Activated T-cell treated with anti-CD3 and anti-CD28 coated beads for 1 hour (primary cell): Measurements from ENCODE around the gene MXRA8.
"Not testable (repeated sequence)": the region's sequence is repeated elsewhere in the genome, so short reads cannot be mapped to it uniquely, and the experiment has no call there.

Source experiments
- DNase-seq: peaks from one replicate; pipeline ENCODE4 v3.0.0-alpha.2; 2020; ENCODE audit warnings: low read depth

The MXRA8 gene

GRCh38 chr1:1320666-1321448, 37.5 kb downstream of the MXRA8 start:
- no peak for DNase-seq

DNA sequence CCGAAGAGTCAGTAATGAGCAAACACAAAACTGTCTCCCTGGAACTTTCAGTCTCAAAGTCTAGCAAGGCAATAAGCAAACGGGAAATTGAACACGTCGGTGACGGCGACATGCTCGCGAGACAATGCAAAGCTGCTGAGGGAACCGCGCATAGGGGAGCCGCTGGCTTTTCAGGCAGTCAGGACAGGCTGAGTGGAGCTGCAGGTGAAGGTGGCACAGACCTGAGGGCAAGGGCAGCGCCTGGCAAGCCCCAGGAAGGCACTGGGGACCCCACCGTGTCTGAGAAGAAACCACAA, 38.8 kb downstream of the MXRA8 start:
- no peak for DNase-seq

DNA sequence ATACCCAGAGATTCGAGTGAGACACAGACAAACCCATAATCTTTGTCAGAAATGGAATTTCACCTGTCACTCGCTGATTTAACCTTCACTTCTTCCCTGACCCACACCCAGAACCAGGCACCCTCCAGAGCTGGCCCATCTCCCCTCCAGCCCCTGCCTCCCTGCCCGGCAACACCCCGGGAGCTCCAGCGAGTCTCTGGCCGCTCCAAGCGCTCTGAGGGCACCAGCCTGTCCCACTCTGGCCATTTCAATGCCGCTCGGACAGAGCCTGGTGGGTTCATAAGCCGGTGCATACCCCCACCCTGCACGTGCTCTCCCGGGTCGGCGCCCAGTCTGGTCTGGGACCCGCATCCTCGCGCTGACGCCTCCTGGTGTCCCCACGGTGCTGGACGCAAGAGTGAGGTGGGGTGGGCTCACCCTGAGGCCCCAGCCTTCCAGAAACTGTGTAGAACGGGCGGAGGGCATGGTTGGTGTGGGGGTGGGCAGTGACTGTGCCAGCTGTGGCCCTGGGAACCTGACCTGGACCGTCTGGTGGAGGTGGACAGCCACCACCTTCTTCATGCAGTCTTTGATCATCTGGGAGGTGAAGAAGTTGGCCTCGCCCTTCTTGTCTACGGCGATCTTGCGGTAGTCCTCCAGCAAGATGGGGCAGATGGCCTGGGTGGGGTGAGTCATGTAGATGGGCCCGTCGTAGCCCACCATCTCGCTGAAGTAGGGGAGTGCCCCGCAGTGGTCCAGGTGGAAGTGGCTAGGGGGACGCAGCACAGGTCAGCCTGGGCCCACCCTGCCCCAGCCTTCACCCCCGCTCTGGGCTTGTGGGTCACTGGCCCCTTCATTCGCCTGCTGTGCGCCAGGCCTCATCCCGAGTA, 39.3 kb downstream of the MXRA8 start:
- DNase-seq = no peak

DNA sequence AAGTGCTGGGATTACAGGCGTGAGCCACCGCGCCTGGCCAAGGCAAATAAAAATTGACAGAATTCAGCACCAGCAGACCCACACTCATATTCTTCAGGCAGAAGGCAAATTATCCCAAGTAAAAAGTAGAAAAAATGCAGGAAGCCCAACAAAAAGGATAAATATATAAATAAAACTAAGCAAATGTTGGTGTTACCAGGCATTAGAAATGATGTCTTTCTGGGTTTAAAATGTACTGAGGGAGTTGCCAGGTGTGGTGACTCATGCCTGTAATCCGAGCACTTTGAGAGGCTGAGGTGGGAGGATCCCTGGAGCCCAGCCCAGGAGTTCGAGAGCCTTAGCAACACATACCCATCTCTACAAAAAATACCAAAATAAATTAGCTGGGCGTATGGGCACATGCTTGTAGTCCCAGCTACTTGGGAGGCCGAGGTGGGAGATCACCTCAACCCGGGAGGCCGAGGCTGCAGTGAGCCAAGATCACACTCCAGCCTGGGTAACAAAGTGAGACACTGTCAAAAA, 40.2 kb downstream of the MXRA8 start:
- DNase-seq = no peak

- DNase-seq = no peak
Observed at GRCh38 chr1:1317420-1317819, 40.9 kb downstream of the MXRA8 start.

- not testable (repeated sequence) for DNase-seq
Observed at GRCh38 chr1:1316199-1316598, 42.2 kb downstream of the MXRA8 start.

- no peak for DNase-seq
Observed at GRCh38 chr1:1315435-1315954, 42.9 kb downstream of the MXRA8 start.

DNA sequence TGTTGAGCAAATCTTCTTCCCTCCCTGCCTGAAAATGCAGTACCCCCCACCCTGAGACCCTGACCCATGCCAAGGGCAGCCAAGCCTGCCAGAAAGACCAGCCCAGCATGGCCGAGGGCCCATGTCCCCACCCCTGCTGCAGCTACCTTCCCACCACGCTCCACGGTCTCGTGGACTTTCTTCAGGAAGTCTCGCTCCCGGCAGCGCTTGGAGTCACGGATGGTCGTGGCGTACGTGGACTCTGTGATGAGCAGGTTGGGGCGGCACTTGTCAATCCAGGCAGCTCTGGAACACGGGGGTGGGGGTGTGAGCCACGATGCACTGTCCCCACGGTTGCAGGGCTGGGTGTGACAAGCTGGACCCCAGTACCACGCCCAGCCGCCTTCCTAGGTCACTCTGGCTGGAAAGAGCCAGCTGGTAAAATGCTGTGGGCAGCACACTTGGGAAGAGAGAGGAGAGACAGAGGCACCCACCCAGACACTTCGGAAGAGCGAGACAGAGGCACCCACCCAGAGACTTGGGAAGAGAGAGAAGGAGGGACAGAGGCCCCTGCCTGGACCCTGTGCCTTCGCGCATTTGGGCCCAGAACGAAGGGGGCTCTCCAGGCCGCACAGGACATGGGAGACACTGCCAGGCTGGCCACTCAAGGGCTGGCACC, 43.5 kb downstream of the MXRA8 start:
- DNase-seq = no peak

- DNase-seq = no peak
Observed at GRCh38 chr1:1314237-1314586, 44.1 kb downstream of the MXRA8 start.

DNA sequence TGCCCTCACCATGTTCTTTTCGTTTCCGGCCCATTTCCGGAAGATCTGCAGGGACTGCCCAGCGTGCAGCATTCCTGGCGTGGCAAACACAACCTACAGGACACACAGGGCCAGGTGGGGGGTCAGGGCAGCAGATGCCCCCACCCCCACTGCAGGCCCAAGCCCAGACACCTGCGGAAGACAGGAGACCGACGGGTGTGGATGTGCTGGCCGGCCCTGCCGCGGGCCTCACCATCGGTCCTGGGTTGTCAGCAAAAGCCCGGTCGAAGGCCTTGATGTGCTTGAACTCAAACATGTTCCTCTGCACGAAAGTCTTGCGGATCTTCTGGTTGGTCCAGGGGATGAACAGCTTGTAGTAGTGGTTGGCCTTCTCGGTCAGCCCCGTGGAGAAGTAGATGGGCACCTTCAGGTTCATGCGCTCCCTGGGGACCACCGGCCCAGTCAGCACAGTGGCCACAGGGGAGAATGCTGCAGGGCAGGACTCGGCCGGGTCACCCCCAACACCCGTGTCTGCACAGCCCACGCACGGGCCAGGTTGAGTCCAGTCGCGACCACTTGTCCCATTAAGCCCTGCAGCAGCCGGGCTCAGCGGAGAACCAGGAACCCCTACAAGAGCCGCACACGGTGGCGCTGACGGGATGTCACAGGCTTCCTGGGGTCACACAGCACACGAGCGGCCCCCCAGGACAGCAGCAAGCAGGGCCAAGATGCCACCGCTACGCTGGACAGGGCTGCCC, 44.7 kb downstream of the MXRA8 start:
- no peak for DNase-seq

DNA sequence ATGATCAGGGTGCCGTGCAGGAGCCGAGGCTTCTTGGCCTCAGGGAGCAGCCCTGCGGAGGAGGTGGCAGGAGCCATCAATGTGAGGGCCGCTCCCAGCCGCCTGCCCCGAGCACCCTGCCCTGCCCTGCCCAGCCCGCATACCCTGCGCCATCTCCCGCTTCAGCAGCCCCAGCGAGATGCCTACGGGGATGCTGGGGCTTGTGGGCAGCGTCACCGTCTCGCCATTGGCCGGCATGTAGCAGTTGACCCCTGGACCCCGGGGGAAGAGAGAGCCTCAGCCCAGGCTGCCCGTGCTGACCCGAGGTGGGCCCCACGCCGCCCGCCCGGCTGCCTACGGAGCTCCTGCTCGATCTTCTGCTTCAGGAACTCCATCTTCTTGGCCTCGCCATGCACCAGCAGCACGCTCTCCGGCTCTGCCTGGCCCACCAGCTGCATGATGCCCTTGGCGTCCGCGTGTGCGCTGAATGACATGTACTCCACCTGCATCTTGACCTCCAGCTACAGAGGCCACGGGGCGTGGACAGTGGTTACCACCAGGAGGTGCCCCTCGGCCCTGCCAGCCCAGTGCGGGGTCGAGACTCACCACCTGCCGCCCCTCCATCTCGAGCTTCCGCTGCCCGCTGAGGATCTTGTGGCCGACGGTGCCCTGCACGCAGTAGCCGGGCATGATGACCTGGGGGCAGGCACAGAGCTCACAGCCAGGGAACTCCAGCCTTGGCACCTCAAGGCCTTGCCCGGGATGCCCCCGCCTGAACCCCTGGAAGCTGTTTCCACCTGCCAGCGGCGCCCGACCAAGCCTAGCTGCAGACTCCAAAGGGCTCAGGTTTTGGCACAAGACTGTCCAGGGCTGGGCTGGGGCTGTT, 45.7 kb downstream of the MXRA8 start:
- DNase-seq = no peak

DNA sequence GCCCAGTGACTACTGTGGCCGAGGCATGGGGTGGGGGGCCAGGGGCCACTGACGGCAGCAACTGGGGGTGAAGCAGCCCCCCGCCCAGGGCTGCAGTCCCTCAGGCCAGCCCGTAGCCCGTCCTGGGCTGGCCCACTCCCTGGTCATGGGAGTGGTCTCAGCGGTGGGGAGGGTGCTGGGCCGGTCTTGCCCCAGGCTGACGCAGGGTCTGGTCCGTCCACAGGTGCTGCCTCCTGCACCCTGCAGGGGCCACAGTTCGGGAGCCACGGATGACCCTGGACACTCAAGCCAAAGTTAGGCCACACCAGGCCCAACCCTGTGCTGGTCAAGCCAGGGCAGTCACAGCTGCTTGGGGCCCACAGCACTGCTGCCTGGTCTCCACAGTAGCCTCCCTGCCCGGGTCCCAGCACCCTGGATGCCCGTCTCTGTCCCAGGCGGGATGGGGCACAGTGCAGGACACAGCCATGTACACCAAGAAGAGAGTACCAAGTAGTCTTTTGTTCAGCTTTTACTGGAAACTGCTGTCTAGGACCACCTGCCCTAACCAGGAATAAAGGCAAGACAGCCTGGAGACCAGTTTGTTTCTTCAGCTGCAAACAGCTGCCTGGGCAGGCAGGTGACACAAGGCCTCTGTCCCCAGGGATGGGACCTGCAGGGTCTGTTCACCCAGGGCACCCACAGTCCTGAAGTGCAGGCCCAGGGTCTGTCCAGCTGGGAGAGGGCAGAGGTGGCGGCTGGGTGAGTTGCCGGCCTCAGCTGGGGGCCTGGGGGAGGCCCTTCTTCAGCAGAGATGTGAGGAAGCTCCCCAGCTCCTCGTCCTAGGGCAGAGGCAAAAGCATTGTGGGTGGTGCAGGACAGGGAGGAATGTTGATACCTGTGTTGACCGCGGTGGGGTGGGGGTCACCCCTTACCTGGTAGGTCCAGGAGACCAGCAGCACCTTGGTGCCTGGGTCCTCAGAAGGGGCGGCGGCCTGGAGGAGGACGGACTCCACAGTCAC, 46.9 kb downstream of the MXRA8 start:
- DNase-seq = no peak

- no peak for DNase-seq
Observed at GRCh38 chr1:1310476-1311053, 47.8 kb downstream of the MXRA8 start.

DNA sequence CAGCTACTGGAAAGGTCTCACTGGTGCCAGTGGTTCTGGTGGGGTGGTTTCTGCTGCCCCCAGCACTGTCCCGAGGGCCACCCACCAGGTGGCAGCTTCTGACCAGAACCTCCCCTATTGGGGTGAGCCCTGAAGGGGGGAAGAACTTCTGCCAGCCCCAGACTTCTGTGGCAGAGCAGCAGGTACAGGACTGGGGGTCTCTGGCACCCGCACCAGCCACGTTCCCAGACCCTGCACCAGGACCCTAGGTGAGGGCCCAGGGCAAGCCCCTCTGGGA, 48.3 kb downstream of the MXRA8 start:
- no peak for DNase-seq

DNA sequence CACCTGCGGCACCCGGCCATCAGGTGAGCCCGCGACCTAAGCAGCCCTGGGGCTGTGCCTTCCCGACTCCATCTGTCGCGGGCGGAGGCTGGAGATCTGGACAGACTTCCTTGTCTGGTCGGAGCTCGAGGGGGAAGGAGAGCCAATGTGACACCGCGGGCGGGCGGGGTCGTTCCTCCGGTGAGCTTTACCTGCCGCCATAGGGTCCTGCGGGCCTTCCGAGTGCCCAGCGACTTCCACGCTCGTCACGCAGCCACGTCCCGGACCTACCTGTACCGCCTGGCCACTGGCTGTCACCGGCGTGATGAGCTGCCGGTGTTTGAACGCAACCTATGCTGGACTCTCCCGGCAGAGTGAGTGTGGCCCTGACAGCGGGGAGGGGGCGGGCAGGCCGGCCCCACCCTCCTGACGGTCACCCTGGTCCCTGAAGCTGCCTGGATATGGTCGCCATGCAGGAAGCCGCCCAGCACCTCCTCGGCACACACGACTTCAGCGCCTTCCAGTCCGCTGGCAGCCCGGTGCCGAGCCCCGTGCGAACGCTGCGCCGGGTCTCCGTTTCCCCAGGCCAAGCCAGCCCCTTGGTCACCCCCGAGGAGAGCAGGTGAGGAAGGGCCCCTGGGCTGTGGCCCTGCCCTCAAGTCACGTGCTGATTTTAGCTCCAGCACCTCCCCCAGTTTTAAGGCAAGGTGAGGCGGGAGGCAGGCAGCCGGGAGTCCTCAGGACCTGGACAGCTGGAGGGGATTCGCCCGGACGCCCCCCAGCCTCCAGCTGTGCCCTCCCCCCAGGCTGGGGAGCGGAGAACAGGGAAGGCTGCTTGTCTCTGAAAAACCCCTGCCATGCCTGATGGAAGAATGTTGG, 48.9 kb downstream of the MXRA8 start:
- DNase-seq = no peak

GRCh38 chr1:1308756-1309250, 49.6 kb downstream of the MXRA8 start:
- DNase-seq = no peak

- DNase-seq = peak; percentile 77
Observed at GRCh38 chr1:1307923-1308755, 50.2 kb downstream of the MXRA8 start, which contains the start of the genes ACAP3 and PUSL1. ACAP3 (minus strand) TSS chr1:1307930; CDS start chr1:1307815, 115 bp downstream. PUSL1 (plus strand) TSS chr1:1308597; CDS start chr1:1308644, 47 bp downstream.
